Measurements from ENCODE around the gene CREB3L2. TPM values are rescaled to one million over a fixed set of nuclear protein-coding genes. Genes with fewer than 3 reads are reported as not detected.

Gene CREB3L2
- polyA plus RNA-seq, 1 of the 3 experiments (the other 2 are of a cell fraction) = 22.9 TPM

DNA sequence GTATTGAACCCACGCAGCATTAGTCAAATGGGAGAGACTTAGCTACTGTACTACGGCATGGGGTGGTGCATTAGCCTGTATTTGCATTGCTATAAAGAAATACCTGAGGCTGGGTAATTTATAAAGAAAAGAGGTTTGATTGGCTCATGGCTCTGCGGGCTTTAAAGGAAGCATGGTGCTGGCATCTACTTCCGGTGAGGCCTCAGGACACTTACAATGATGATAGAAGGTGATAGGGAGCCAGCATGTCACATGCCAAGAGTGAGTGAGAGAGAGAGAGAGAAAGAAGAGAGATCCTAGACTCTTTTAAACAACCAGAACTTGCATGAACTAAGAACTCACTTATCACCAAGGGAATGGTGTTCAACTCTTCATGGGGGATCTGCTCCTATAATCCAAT, 27.2 kb upstream of the CREB3L2 start:
- 54% methylated on average over 4 of the region's 4 CpGs for WGBS (ENCODE audit: low lambda C conversion rate)
- CTCF ChIA-PET = interaction anchor here (1.0 to 2.5 kb wide), 3 partner anchors 20 to 373 kb away, joined by 3 to 10 read pairs (median 3); no protein-coding TSS in a partner anchor
- TF ChIP-seq, protein P1, sequence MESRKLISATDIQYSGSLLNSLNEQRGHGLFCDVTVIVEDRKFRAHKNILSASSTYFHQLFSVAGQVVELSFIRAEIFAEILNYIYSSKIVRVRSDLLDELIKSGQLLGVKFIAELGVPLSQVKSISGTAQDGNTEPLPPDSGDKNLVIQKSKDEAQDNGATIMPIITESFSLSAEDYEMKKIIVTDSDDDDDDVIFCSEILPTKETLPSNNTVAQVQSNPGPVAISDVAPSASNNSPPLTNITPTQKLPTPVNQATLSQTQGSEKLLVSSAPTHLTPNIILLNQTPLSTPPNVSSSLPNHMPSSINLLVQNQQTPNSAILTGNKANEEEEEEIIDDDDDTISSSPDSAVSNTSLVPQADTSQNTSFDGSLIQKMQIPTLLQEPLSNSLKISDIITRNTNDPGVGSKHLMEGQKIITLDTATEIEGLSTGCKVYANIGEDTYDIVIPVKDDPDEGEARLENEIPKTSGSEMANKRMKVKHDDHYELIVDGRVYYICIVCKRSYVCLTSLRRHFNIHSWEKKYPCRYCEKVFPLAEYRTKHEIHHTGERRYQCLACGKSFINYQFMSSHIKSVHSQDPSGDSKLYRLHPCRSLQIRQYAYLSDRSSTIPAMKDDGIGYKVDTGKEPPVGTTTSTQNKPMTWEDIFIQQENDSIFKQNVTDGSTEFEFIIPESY (IDR thresholded peaks at IDR 0.05; ENCODE audit: borderline replicate concordance, low read depth) = no peak
- TF ChIP-seq FOXJ3 (CRISPR knock-in tag; IDR thresholded peaks at IDR 0.05) = no peak
- TF ChIP-seq RXRA (IDR thresholded peaks at IDR 0.05; ENCODE audit: borderline replicate concordance, low read depth) = no peak
- no peak for TF ChIP-seq RCOR1 (IDR thresholded peaks at IDR 0.05; ENCODE audit: low read length)
- no peak for TF ChIP-seq TAF1 (IDR thresholded peaks at IDR 0.05; ENCODE audit: borderline replicate concordance, low read depth, low read length)
- TF ChIP-seq POLR2AphosphoS5 (IDR thresholded peaks at IDR 0.05; ENCODE audit: low read depth, low read length) = no peak

DNA sequence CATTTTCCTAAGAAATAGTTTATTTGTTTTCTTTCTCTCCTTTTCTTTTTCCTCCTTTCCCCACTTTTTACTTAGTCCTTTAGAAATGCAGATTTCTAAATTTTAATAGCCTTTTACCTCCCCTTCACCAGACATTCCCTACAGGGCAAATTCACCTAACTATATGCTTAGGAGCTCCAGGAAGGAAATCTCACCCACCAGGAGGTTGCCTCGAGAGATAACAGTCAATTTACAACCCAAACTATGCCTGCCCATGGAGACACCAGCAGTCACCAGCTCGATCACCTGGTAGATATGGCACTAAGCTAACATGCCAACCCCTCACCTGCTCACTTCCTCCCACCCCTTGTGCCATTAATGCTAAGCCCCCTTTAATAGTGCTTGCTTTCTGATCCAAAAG, 25.2 kb upstream of the CREB3L2 start:
- no peaks in the 10 kb centered on the region for H3K9me3 ChIP-seq
- no peaks in the 10 kb centered on the region; the same call in 1 of the 2 replicates for H3K27me3 ChIP-seq (ENCODE audit: insufficient read depth)
- ChIA-PET POLR2A (no interaction called here), CTCF (interaction anchor here (0.9 to 2.5 kb wide), 4 partner anchors 18 to 123 kb away, joined by 3 to 10 read pairs (median 6); partner anchors contain the start of gene CREB3L2)
- H3K79me2 ChIP-seq (ENCODE audit: insufficient read depth) = no peaks in the 10 kb centered on the region
- H3K9ac ChIP-seq = no peak overlapping the region
- H3K36me3 ChIP-seq (replicated peaks in 1 of 2; ENCODE audit: control insufficient read depth in 1 of 2, insufficient read depth in 2 of 2, low read length in 1 of 2) = no peaks in the 10 kb centered on the region
- no peaks in the 10 kb centered on the region for H3K4me1 ChIP-seq (ENCODE audit: control insufficient read depth in 1 of 2, insufficient read depth in 2 of 2, low read depth in 1 of 2, low read length in 1 of 2)
- TF ChIP-seq RAD21 (IDR thresholded peaks at IDR 0.05; ENCODE audit: low read length) = no peak
- TF ChIP-seq MXI1 (IDR thresholded peaks at IDR 0.05; ENCODE audit: low read depth, low read length) = no peak
- no peak for TF ChIP-seq SMC3 (IDR thresholded peaks at IDR 0.05; ENCODE audit: low read depth, low read length)
- TF ChIP-seq, protein P2, sequence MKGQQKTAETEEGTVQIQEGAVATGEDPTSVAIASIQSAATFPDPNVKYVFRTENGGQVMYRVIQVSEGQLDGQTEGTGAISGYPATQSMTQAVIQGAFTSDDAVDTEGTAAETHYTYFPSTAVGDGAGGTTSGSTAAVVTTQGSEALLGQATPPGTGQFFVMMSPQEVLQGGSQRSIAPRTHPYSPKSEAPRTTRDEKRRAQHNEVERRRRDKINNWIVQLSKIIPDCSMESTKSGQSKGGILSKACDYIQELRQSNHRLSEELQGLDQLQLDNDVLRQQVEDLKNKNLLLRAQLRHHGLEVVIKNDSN (IDR thresholded peaks at IDR 0.05; ENCODE audit: borderline replicate concordance, low read depth) = no peak
- TF ChIP-seq SIN3A (IDR thresholded peaks at IDR 0.05; ENCODE audit: borderline replicate concordance, low read depth, low read length) = no peak
- no peak for TF ChIP-seq NRF1 (IDR thresholded peaks at IDR 0.05; ENCODE audit: low read depth, low read length)
- no peak for TF ChIP-seq TCF12 (IDR thresholded peaks at IDR 0.05)
- no peak for TF ChIP-seq FOXJ3 (CRISPR knock-in tag; IDR thresholded peaks at IDR 0.05)
- TF ChIP-seq NFIC (IDR thresholded peaks at IDR 0.05; ENCODE audit: borderline replicate concordance) = no peak
- no peak for TF ChIP-seq POLR2AphosphoS5 (IDR thresholded peaks at IDR 0.05; ENCODE audit: low read depth, low read length)
- TF ChIP-seq GATA2 (CRISPR knock-in tag; IDR thresholded peaks at IDR 0.05) = no peak
- TF ChIP-seq, protein P3, sequence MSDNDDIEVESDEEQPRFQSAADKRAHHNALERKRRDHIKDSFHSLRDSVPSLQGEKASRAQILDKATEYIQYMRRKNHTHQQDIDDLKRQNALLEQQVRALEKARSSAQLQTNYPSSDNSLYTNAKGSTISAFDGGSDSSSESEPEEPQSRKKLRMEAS (IDR thresholded peaks at IDR 0.05; ENCODE audit: low read depth) = no peak
- no peak for TF ChIP-seq RFX5 (IDR thresholded peaks at IDR 0.05; ENCODE audit: low read length)
- no peak for TF ChIP-seq RXRA (IDR thresholded peaks at IDR 0.05; ENCODE audit: borderline replicate concordance, low read depth)
- TF ChIP-seq FOXM1 (IDR thresholded peaks at IDR 0.05; ENCODE audit: low read depth) = no peak
- H3K27ac ChIP-seq (ENCODE audit: low read depth in 2 of 2, low read length in 1 of 2) = no peak overlapping the region
- H4K20me1 ChIP-seq (ENCODE audit: insufficient read depth) = no peaks in the 10 kb centered on the region
- H3K4me2 ChIP-seq = no peak overlapping the region
- no peaks in the 10 kb centered on the region for H3K9me2 ChIP-seq
- no peak overlapping the region for H2AFZ ChIP-seq (ENCODE audit: low read depth)
- no peaks in the 10 kb centered on the region for H3F3A ChIP-seq (replicated peaks; ENCODE audit: insufficient read depth)
- no peak overlapping the region for H3K4me3 ChIP-seq (ENCODE audit: low read depth in 2 of 2, low read length in 1 of 2)
- no peak for DNase-seq
- 7% methylated on average over 2 of the region's 2 CpGs for WGBS (ENCODE audit: low lambda C conversion rate)

More for the DNA sequence above, 27.2 kb upstream of the CREB3L2 start:
- Histone ChIP-seq H3K4me2 (no peak overlapping the region), H3F3A (replicated peaks; ENCODE audit: insufficient read depth) (no peaks in the 10 kb centered on the region), H3K4me1 (ENCODE audit: control insufficient read depth in 1 of 2, insufficient read depth in 2 of 2, low read depth in 1 of 2, low read length in 1 of 2) (no peaks in the 10 kb centered on the region), H3K4me3 (ENCODE audit: low read depth in 2 of 2, low read length in 1 of 2) (no peak overlapping the region), H2AFZ (ENCODE audit: low read depth) (no peak overlapping the region), H3K79me2 (ENCODE audit: insufficient read depth) (no peaks in the 10 kb centered on the region), H3K27me3 (ENCODE audit: insufficient read depth) (no peaks in the 10 kb centered on the region; the same call in 1 of the 2 replicates), H4K20me1 (ENCODE audit: insufficient read depth) (no peaks in the 10 kb centered on the region), H3K36me3 (replicated peaks in 1 of 2; ENCODE audit: control insufficient read depth in 1 of 2, insufficient read depth in 2 of 2, low read length in 1 of 2) (no peaks in the 10 kb centered on the region), H3K9ac (no peak overlapping the region), H3K9me2 (no peaks in the 10 kb centered on the region), H3K27ac (ENCODE audit: low read depth in 2 of 2, low read length in 1 of 2) (no peak overlapping the region), H3K9me3 (no peaks in the 10 kb centered on the region)
- no peak for DNase-seq
- POLR2A ChIA-PET = no interaction called here

All from SK-N-SH (cell line).